ENCODE results near the gene PCYT1B.

DNA sequence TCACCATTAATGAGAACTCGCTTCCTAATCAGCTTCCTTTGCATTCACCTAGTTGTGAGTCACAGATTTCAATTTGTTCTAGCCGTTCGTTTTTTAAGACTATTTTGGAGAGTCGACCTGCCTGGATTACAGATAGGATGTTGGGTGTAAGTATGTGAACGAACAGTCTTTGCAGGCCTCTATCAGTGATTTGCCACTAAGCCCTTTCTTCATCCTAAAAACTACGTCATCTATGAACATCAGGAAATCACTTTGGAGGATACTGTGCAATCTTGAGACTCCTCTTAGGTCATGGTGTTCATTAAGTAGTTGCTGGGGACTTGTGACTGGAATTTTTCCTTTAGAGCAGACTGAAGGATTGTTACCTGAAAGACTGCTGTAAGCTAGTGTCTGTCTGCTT, 47.7 kb upstream of the PCYT1B start:
- TF ChIP-seq POLR2A (IDR thresholded peaks at IDR 0.05; ENCODE audit: extremely low read depth, insufficient read length) (no peak), MYC (IDR thresholded peaks at IDR 0.05; ENCODE audit: low read depth, low read length) (no peak)
- TF ChIP-seq, protein P1, sequence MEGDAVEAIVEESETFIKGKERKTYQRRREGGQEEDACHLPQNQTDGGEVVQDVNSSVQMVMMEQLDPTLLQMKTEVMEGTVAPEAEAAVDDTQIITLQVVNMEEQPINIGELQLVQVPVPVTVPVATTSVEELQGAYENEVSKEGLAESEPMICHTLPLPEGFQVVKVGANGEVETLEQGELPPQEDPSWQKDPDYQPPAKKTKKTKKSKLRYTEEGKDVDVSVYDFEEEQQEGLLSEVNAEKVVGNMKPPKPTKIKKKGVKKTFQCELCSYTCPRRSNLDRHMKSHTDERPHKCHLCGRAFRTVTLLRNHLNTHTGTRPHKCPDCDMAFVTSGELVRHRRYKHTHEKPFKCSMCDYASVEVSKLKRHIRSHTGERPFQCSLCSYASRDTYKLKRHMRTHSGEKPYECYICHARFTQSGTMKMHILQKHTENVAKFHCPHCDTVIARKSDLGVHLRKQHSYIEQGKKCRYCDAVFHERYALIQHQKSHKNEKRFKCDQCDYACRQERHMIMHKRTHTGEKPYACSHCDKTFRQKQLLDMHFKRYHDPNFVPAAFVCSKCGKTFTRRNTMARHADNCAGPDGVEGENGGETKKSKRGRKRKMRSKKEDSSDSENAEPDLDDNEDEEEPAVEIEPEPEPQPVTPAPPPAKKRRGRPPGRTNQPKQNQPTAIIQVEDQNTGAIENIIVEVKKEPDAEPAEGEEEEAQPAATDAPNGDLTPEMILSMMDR (IDR thresholded peaks at IDR 0.05; ENCODE audit: low read depth, low read length) = no peak

Measured in NB4 (cell line).